ENCODE results near the gene HCRTR1. TPM values are rescaled to one million over a fixed set of nuclear protein-coding genes. Genes with fewer than 3 reads are reported as not detected.
"Not testable (repeated sequence)": the region's sequence is repeated elsewhere in the genome, so short reads cannot be mapped to it uniquely, and the experiment has no call there.

Gene HCRTR1
- total RNA-seq, 1 donor = not detected

- not testable (repeated sequence) for H3K4me3 ChIP-seq (ENCODE audit: low read length); H3K27me3 ChIP-seq (ENCODE audit: insufficient read depth, low read length); H3K9me3 ChIP-seq (ENCODE audit: low read depth, low read length); H3K4me1 ChIP-seq (ENCODE audit: insufficient read depth, low read length)
Observed at GRCh38 chr1:31587328-31587699, 30.2 kb upstream of the HCRTR1 start.

GRCh38 chr1:31587720-31588423, 29.6 kb upstream of the HCRTR1 start:
- H3K4me1 ChIP-seq (ENCODE audit: insufficient read depth, low read length) = no peaks in the 10 kb centered on the region
- H3K4me3 ChIP-seq (ENCODE audit: low read length) = no peak overlapping the region
- H3K27me3 ChIP-seq (ENCODE audit: insufficient read depth, low read length) = peaks cover 7% of the 10 kb centered on the region
- H3K9me3 ChIP-seq (ENCODE audit: low read depth, low read length) = no peaks in the 10 kb centered on the region

- Histone ChIP-seq H3K27me3 (ENCODE audit: insufficient read depth, low read length) (peaks cover 7% of the 10 kb centered on the region), H3K4me3 (ENCODE audit: low read length) (no peak overlapping the region), H3K4me1 (ENCODE audit: insufficient read depth, low read length) (no peaks in the 10 kb centered on the region), H3K9me3 (ENCODE audit: low read depth, low read length) (no peaks in the 10 kb centered on the region)
Observed at GRCh38 chr1:31588751-31589515, 28.6 kb upstream of the HCRTR1 start.

- no peaks in the 10 kb centered on the region for H3K4me1 ChIP-seq (ENCODE audit: insufficient read depth, low read length)
- no peak overlapping the region for H3K4me3 ChIP-seq (ENCODE audit: low read length)
- H3K27me3 ChIP-seq (ENCODE audit: insufficient read depth, low read length) = peaks cover 7% of the 10 kb centered on the region
- no peaks in the 10 kb centered on the region for H3K9me3 ChIP-seq (ENCODE audit: low read depth, low read length)
Observed at GRCh38 chr1:31591425-31592093, 25.9 kb upstream of the HCRTR1 start.

GRCh38 chr1:31592132-31592531, 25.4 kb upstream of the HCRTR1 start:
- no peaks in the 10 kb centered on the region for H3K9me3 ChIP-seq (ENCODE audit: low read depth, low read length)
- H3K27me3 ChIP-seq (ENCODE audit: insufficient read depth, low read length) = peaks cover 7% of the 10 kb centered on the region
- H3K4me3 ChIP-seq (ENCODE audit: low read length) = no peak overlapping the region
- no peaks in the 10 kb centered on the region for H3K4me1 ChIP-seq (ENCODE audit: insufficient read depth, low read length)

- peaks cover 3% of the 10 kb centered on the region for H3K27me3 ChIP-seq (ENCODE audit: insufficient read depth, low read length)
- H3K4me3 ChIP-seq (ENCODE audit: low read length) = no peak overlapping the region
- H3K4me1 ChIP-seq (ENCODE audit: insufficient read depth, low read length) = no peaks in the 10 kb centered on the region
- no peaks in the 10 kb centered on the region for H3K9me3 ChIP-seq (ENCODE audit: low read depth, low read length)
Observed at GRCh38 chr1:31593136-31593665, 24.3 kb upstream of the HCRTR1 start.

- Histone ChIP-seq H3K4me3 (ENCODE audit: low read length) (no peak overlapping the region), H3K9me3 (ENCODE audit: low read depth, low read length) (no peaks in the 10 kb centered on the region), H3K27me3 (ENCODE audit: insufficient read depth, low read length) (peaks cover 3% of the 10 kb centered on the region), H3K4me1 (ENCODE audit: insufficient read depth, low read length) (no peaks in the 10 kb centered on the region)
Observed at GRCh38 chr1:31593770-31594632, 23.5 kb upstream of the HCRTR1 start.

GRCh38 chr1:31595836-31596736, 21.4 kb upstream of the HCRTR1 start:
- Histone ChIP-seq H3K4me3 (ENCODE audit: low read length) (no peak overlapping the region), H3K4me1 (ENCODE audit: insufficient read depth, low read length) (no peaks in the 10 kb centered on the region), H3K9me3 (ENCODE audit: low read depth, low read length) (no peaks in the 10 kb centered on the region), H3K27me3 (ENCODE audit: insufficient read depth, low read length) (no peaks in the 10 kb centered on the region)

GRCh38 chr1:31596737-31597097, 20.8 kb upstream of the HCRTR1 start:
- Histone ChIP-seq H3K4me1 (ENCODE audit: insufficient read depth, low read length) (no peaks in the 10 kb centered on the region), H3K9me3 (ENCODE audit: low read depth, low read length) (no peaks in the 10 kb centered on the region), H3K27me3 (ENCODE audit: insufficient read depth, low read length) (no peaks in the 10 kb centered on the region), H3K4me3 (ENCODE audit: low read length) (no peak overlapping the region)

GRCh38 chr1:31598980-31599379, 18.5 kb upstream of the HCRTR1 start:
- H3K4me1 ChIP-seq (ENCODE audit: insufficient read depth, low read length) = no peaks in the 10 kb centered on the region
- no peak overlapping the region for H3K4me3 ChIP-seq (ENCODE audit: low read length)

GRCh38 chr1:31600641-31601040, 16.8 kb upstream of the HCRTR1 start:
- no peaks in the 10 kb centered on the region for H3K27me3 ChIP-seq (ENCODE audit: insufficient read depth, low read length)

More at GRCh38 chr1:31598980-31599379, 18.5 kb upstream of the HCRTR1 start:
- Histone ChIP-seq H3K9me3 (ENCODE audit: low read depth, low read length) (no peaks in the 10 kb centered on the region), H3K27me3 (ENCODE audit: insufficient read depth, low read length) (no peaks in the 10 kb centered on the region)

GRCh38 chr1:31602081-31602480, 15.4 kb upstream of the HCRTR1 start:
- Histone ChIP-seq H3K4me3 (ENCODE audit: low read length) (no peak overlapping the region), H3K4me1 (ENCODE audit: insufficient read depth, low read length) (peaks cover 8% of the 10 kb centered on the region), H3K27me3 (ENCODE audit: insufficient read depth, low read length) (no peaks in the 10 kb centered on the region), H3K9me3 (ENCODE audit: low read depth, low read length) (no peaks in the 10 kb centered on the region)

More at GRCh38 chr1:31600641-31601040, 16.8 kb upstream of the HCRTR1 start:
- peaks cover under 1% of the 10 kb centered on the region for H3K4me1 ChIP-seq (ENCODE audit: insufficient read depth, low read length)
- H3K9me3 ChIP-seq (ENCODE audit: low read depth, low read length) = no peaks in the 10 kb centered on the region
- H3K4me3 ChIP-seq (ENCODE audit: low read length) = no peak overlapping the region

GRCh38 chr1:31605908-31606427, 11.5 kb upstream of the HCRTR1 start:
- peaks cover 8% of the 10 kb centered on the region for H3K4me1 ChIP-seq (ENCODE audit: insufficient read depth, low read length)
- no peaks in the 10 kb centered on the region for H3K27me3 ChIP-seq (ENCODE audit: insufficient read depth, low read length)
- no peak overlapping the region for H3K4me3 ChIP-seq (ENCODE audit: low read length)
- H3K9me3 ChIP-seq (ENCODE audit: low read depth, low read length) = no peaks in the 10 kb centered on the region

Measured in mononuclear cell (primary cell).